GM12878 (cell line): ENCODE data around the gene TXNDC8. TPM values are rescaled to one million over a fixed set of nuclear protein-coding genes. Genes with fewer than 3 reads are reported as not detected.

Experiments used
- ATAC-seq: fragments of 200-7000 bp; cut with Tn5 transposase; 3 replicates; pipeline ENCODE4 v1.9.1; 2020; ENCODE audit warnings: mild to moderate bottlenecking, moderate library complexity
- BruUV-seq: library from RNA; stranded (reverse); fragments of 400-500 nt; replicated peaks from 2 replicates; lab custom pipeline; 2021; lab: Mats Ljungman, UMichigan
- CTCF ChIA-PET: fragments of 300-600 bp; sonication (Branson Sonifier 250); formaldehyde crosslinking; extraction: SDS; loops from one replicate; lab custom pipeline; 2021; ENCODE audit warnings: inconsistent platforms; lab: Yijun Ruan, JAX
- POLR2A ChIA-PET: fragments of 350-600 bp; formaldehyde crosslinking; extraction: SDS; loops from one replicate; lab custom pipeline; 2021; ENCODE audit warnings: inconsistent platforms; lab: Charles Lee
- RAD21 ChIA-PET: fragments of 300-600 bp; sonication (Branson Sonifier 250); formaldehyde crosslinking; loops from one replicate; lab custom pipeline; 2023; ENCODE audit warnings: antibody characterized with exemption; ENCODE audit not compliant: unreplicated experiment; lab: Charles Lee
- SMC1A ChIA-PET: fragments of 300-600 bp; sonication (Branson Sonifier 250); formaldehyde crosslinking; loops from one replicate; lab custom pipeline; 2023; ENCODE audit not compliant: unreplicated experiment, uncharacterized antibody; lab: Charles Lee
- DNase-seq: peaks from one replicate; pipeline ENCODE4 v3.0.0-alpha.2; 2011; ENCODE audit warnings: low read depth, low spot score
- FAIRE-seq: peaks from 3 replicates; lab custom pipeline; 2011; peaks lifted over from hg19 to GRCh38; lab: Jason Lieb, UNC
- H2AFZ ChIP-seq: 2 replicates; pipeline ENCODE4 v1.6.0; 2011; ENCODE audit warnings: low read depth, low read length, control low read depth; ENCODE audit not compliant: control insufficient read depth
- H3K27ac ChIP-seq: 2 replicates; pipeline ENCODE4 v1.5.1; 2011; ENCODE audit warnings: control low read depth; ENCODE audit not compliant: control insufficient read depth, insufficient read depth
- H3K27me3 ChIP-seq, 2 experiments: replicated peaks in 1 of 2; 2 replicates each; pipeline versions ENCODE4 v1.6.0 to v1.6.1; 2011; ENCODE audit warnings: low read length in 1 of 2; ENCODE audit not compliant: control insufficient read depth in 2 of 2, insufficient read depth in 2 of 2
- H3K36me3 ChIP-seq, 2 experiments: 2 replicates each; pipeline ENCODE4 v1.5.1; 2011; ENCODE audit warnings: low read length in 1 of 2; ENCODE audit not compliant: control insufficient read depth in 2 of 2, insufficient read depth in 2 of 2
- H3K4me1 ChIP-seq: 2 replicates; pipeline ENCODE4 v1.6.1; 2011; ENCODE audit warnings: mild to moderate bottlenecking, low read length, moderate library complexity, mixed read lengths; ENCODE audit not compliant: control insufficient read depth, insufficient read depth
- H3K4me2 ChIP-seq: 2 replicates; pipeline ENCODE4 v1.6.0; 2011; ENCODE audit warnings: control low read depth; ENCODE audit not compliant: control insufficient read depth, insufficient read depth
- H3K4me3 ChIP-seq: fragments of 200-600 bp; sonication (generic); 2 replicates; pipeline ENCODE4 v1.5.1; 2016
- H3K79me2 ChIP-seq: 2 replicates; pipeline ENCODE4 v1.6.0; 2011; ENCODE audit warnings: low read length; ENCODE audit not compliant: control insufficient read depth, insufficient read depth
- H3K9ac ChIP-seq: 2 replicates; pipeline ENCODE4 v1.8.0; 2011; ENCODE audit warnings: low read length, control low read depth, mixed read lengths; ENCODE audit not compliant: control insufficient read depth, insufficient read depth
- H3K9me3 ChIP-seq: replicated peaks from 3 replicates; pipeline ENCODE4 v1.5.1; 2011; ENCODE audit warnings: mild to moderate bottlenecking, low read length; ENCODE audit not compliant: control insufficient read depth, insufficient read depth
- H4K20me1 ChIP-seq: 2 replicates; pipeline ENCODE4 v1.6.0; 2011; ENCODE audit not compliant: control insufficient read depth, insufficient read depth
- NRF1 ChIP-seq: conservative IDR thresholded peaks from 2 replicates; pipeline ENCODE4 v1.6.1; 2011; ENCODE audit warnings: mild to moderate bottlenecking, low read depth, low read length, improper control_type of control experiment
- SPI1 ChIP-seq: IDR thresholded peaks from 2 replicates; pipeline ENCODE4 v1.6.1; 2011; ENCODE audit warnings: low read depth, mild to moderate bottlenecking, low read length, moderate library complexity, borderline replicate concordance; ENCODE audit not compliant: insufficient read depth
- WGBS: methylation state at CpG from one replicate; pipeline ENCODE4 v1.1.6; 2016; ENCODE audit warnings: low lambda C conversion rate; ENCODE audit not compliant: insufficient replicate concordance, insufficient coverage; ENCODE audit errors: missing lambda C conversion rate; 5-methylcytosine and 5-hydroxymethylcytosine counted together
- in situ Hi-C: fragments of 300-500 bp; cut with MboI; formaldehyde crosslinking; loops from 9 replicates; pipeline ENCODE4 v1.14.3; 2018; ENCODE audit warnings: mixed read lengths
- intact Hi-C: fragments of 100-400 bp; cut with micrococcal nuclease; formaldehyde crosslinking; loops from one replicate; pipeline ENCODE4 v1.14.2; 2022; ENCODE audit not compliant: unreplicated experiment
- polyA plus RNA-seq, 11 experiments: library from polyadenylated mRNA; depleted of rRNA in 4 of 11; unstranded in 6 of 11; stranded (reverse) in 5 of 11; fragments of >200 nt; fragmentation: Nextera tagmentation in 4 of 11; fragmentation: Illumina TruSeq in 1 of 11; extraction: Ambion mirVana in 4 of 11; extraction: Trizol in 1 of 11; gene quantifications; 1 replicate in 1 of 11; 2 replicates in 10 of 11; pipeline versions ENCODE4 v1.2.1 to v1.2.3, GENCODE V29; 2011 to 2016; ENCODE audit warnings: inconsistent platforms in 2 of 11, missing spikeins in 2 of 11, low read depth in 1 of 11
- total RNA-seq, 4 experiments: library from RNA; depleted of rRNA in 3 of 4; stranded (reverse); fragments of >200 nt in 3 of 4; fragmentation: Illumina TruSeq in 1 of 4; extraction: Trizol in 1 of 4; gene quantifications; 2 replicates each; pipeline versions ENCODE4 v1.2.1 to v1.2.3, GENCODE V29; 2013 to 2021
- TF ChIP-seq, protein P1 (sequence below): fragments of 450-650 bp; formaldehyde crosslinking; IDR thresholded peaks from 2 replicates; pipeline ENCODE4 v1.4.0; 2022; ENCODE audit warnings: mild to moderate bottlenecking, moderate library complexity

TXNDC8 gene
- total and polyA plus RNA-seq, 10 of the 15 experiments (the other 5 are each of a cell fraction or from before 2014, with no cell fraction given), result not detected

GRCh38 chr9:110329639-110330230 is 7.9 kb downstream of the TXNDC8 start:
- H3K27me3 ChIP-seq, result no peaks in the 10 kb centered on the region
- intact Hi-C loops, result no loop called here
- DNase-seq (no peak), FAIRE-seq (no peak), ATAC-seq (0 out of 3 replicates have a peak, but pooled peaks have one; percentile 31)
- no peaks in the 10 kb centered on the region for H3K36me3 ChIP-seq
- no peaks in the 10 kb centered on the region for H3K79me2 ChIP-seq
- in situ Hi-C loops, result no loop called here
- 57% methylated on average over 5 of the region's 5 CpGs for WGBS
- TF ChIP-seq NRF1, result no peak
- TF ChIP-seq, protein P1, sequence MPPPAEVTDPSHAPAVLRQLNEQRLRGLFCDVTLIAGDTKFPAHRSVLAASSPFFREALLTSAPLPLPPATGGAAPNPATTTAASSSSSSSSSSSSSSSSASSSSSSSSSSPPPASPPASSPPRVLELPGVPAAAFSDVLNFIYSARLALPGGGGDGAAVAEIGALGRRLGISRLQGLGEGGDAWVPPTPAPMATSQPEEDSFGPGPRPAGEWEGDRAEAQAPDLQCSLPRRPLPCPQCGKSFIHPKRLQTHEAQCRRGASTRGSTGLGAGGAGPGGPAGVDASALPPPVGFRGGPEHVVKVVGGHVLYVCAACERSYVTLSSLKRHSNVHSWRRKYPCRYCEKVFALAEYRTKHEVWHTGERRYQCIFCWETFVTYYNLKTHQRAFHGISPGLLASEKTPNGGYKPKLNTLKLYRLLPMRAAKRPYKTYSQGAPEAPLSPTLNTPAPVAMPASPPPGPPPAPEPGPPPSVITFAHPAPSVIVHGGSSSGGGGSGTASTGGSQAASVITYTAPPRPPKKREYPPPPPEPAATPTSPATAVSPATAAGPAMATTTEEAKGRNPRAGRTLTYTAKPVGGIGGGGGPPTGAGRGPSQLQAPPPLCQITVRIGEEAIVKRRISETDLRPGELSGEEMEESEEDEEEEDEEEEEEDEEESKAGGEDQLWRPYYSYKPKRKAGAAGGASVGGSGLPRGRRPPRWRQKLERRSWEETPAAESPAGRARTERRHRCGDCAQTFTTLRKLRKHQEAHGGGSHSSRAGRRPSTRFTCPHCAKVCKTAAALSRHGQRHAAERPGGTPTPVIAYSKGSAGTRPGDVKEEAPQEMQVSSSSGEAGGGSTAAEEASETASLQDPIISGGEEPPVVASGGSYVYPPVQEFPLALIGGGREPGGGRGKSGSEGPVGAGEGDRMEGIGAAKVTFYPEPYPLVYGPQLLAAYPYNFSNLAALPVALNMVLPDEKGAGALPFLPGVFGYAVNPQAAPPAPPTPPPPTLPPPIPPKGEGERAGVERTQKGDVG (CRISPR knock-in tag), result no peak
- peak; percentile 42; the same call in 1 of the 2 replicates for TF ChIP-seq SPI1
- H4K20me1 ChIP-seq, result no peaks in the 10 kb centered on the region
- peaks cover 4% of the 10 kb centered on the region; the same call in 1 of the 2 replicates for H3K4me1 ChIP-seq
- POLR2A ChIA-PET, result no interaction called here
- H3K4me3 ChIP-seq, result no peak overlapping the region
- H3K27ac ChIP-seq, result no peak overlapping the region
- CTCF ChIA-PET, result interaction anchor here (1.4 kb wide), 1 partner anchor 13 kb away, joined by 4 read pairs; no protein-coding TSS in a partner anchor
- SMC1A ChIA-PET, result no interaction called here
- no TSS peak for BruUV-seq
- H2AFZ ChIP-seq, result no peak overlapping the region
- no peaks in the 10 kb centered on the region for H3K9me3 ChIP-seq
- no peak overlapping the region for H3K9ac ChIP-seq
- no peak overlapping the region for H3K4me2 ChIP-seq
- RAD21 ChIA-PET, result interaction anchor here (0.5 kb wide), 1 partner anchor 37 kb away, joined by 4 read pairs; no protein-coding TSS in a partner anchor
